Transverse colon (tissue), 4 donors: ENCODE measurements around the gene RFTN1. TPM values are rescaled to one million over a fixed set of nuclear protein-coding genes. Genes with fewer than 3 reads are reported as not detected.

Source experiments
- DNase-seq: peaks from one replicate; pipeline ENCODE4 v3.0.0-alpha.2; 2019
- H3K27ac ChIP-seq, 4 donors: fragments of 200-600 bp; sonication (generic); 2 replicates each; pipeline ENCODE4 v1.5.1; 2016 to 2018; ENCODE audit warnings: inconsistent platforms in 4 of 4
- H3K27me3 ChIP-seq: fragments of 200-600 bp; sonication (generic); 2 replicates; pipeline ENCODE4 v1.5.1; 2017; ENCODE audit warnings: inconsistent platforms
- H3K36me3 ChIP-seq, 4 donors: fragments of 200-600 bp; sonication (generic); 2 replicates each; pipeline ENCODE4 v1.5.1; 2017 to 2019; ENCODE audit warnings: inconsistent platforms in 4 of 4
- H3K4me1 ChIP-seq, 4 donors: fragments of 200-600 bp; sonication (generic); 2 replicates each; pipeline ENCODE4 v1.5.1; 2017 to 2020; ENCODE audit warnings: inconsistent platforms in 4 of 4
- H3K4me3 ChIP-seq, 4 donors: fragments of 200-600 bp; sonication (generic); 1 replicate in 1 of 4; 2 replicates in 3 of 4; pipeline versions ENCODE4 v1.5.1 to v1.6.1; 2017 to 2019; ENCODE audit warnings: inconsistent platforms in 4 of 4
- H3K9me3 ChIP-seq, 2 donors: fragments of 200-600 bp; sonication (generic); 2 replicates each; pipeline ENCODE4 v1.5.1; 2017 to 2019; ENCODE audit warnings: inconsistent platforms in 2 of 2
- CTCF ChIP-seq, 5 experiments: fragments of 200-600 bp in 3 of 5; fragments of 450-650 bp in 2 of 5; sonication (generic) in 3 of 5; IDR thresholded peaks; 1 replicate in 2 of 5; 2 replicates in 3 of 5; pipeline ENCODE4 v1.5.1; 2016 to 2017; ENCODE audit warnings: antibody characterized with exemption in 5 of 5, inconsistent platforms in 3 of 5, mild to moderate bottlenecking in 2 of 5, moderate library complexity in 1 of 5
- EP300 ChIP-seq: sonication (generic); formaldehyde crosslinking; IDR thresholded peaks from one replicate; pipeline ENCODE4 v1.6.1; 2017; ENCODE audit warnings: antibody characterized with exemption, low read depth
- POLR2A ChIP-seq: fragments of 450-650 bp; IDR thresholded peaks from one replicate; pipeline ENCODE4 v1.6.1; 2016; ENCODE audit warnings: antibody characterized with exemption, mild to moderate bottlenecking, moderate library complexity
- POLR2AphosphoS5 ChIP-seq, 3 donors: sonication (generic); formaldehyde crosslinking; IDR thresholded peaks; one replicate each; pipeline ENCODE4 v1.6.1; 2016; ENCODE audit warnings: antibody characterized with exemption in 3 of 3
- WGBS, 2 donors: methylation state at CpG; one replicate each; pipeline ENCODE4 v1.1.5; 2018; ENCODE audit warnings: low coverage in 1 of 2; 5-methylcytosine and 5-hydroxymethylcytosine counted together
- in situ Hi-C, 4 donors: fragments of 200-750 bp; cut with MboI; loops; one replicate each; pipeline versions ENCODE4 v1.15.0 to v1.15.1; 2017; ENCODE audit warnings: low sequenced_read_pairs in 3 of 4, low pct_ligation_motif_present in 1 of 4, low pct_unique_long_range_greater_than_20kb in 1 of 4
- intact Hi-C: fragments of 100-400 bp; cut with DNase I; formaldehyde crosslinking; loops from one replicate; pipeline ENCODE4 v1.15.1; 2023; ENCODE audit warnings: low total_unique reads
- total RNA-seq, 4 donors: library from RNA; depleted of rRNA; stranded (reverse); fragments of >200 nt; gene quantifications; one replicate each; pipeline ENCODE4 v1.1.0, GENCODE V29; 2016

Gene RFTN1
- total RNA-seq, 4 donors from 2014 or later: 6.7 to 25.7 (median 15.7) TPM

GRCh38 chr3:16359331-16359730 lies 154.2 kb downstream of the RFTN1 start:
- 34 to 45% methylated on average over 2 to 4 of the region's 4 CpGs for WGBS, 2 donors
- in situ Hi-C loops: no loop called here
- Histone ChIP-seq H3K9me3 (no peaks in the 10 kb centered on the region), H3K4me1 (no peaks in the 10 kb centered on the region), H3K4me3 (no peak overlapping the region), H3K36me3 (no peaks in the 10 kb centered on the region), H3K27me3 (no peaks in the 10 kb centered on the region), H3K27ac (no peak overlapping the region)
- TF ChIP-seq POLR2AphosphoS5 (IDR thresholded peaks at IDR 0.05): no peak
- TF ChIP-seq CTCF (IDR thresholded peaks at IDR 0.05): no peak
- DNase-seq: no peak
- intact Hi-C loops: no loop called here

GRCh38 chr3:16358336-16358735 lies 155.2 kb downstream of the RFTN1 start:
- no peak for DNase-seq
- Histone ChIP-seq H3K27me3 (no peaks in the 10 kb centered on the region), H3K4me3 (no peak overlapping the region), H3K9me3 (no peaks in the 10 kb centered on the region), H3K4me1 (no peaks in the 10 kb centered on the region), H3K27ac (no peak overlapping the region), H3K36me3 (no peaks in the 10 kb centered on the region)
- WGBS, 2 donors: 54 to 72% methylated on average over 2 to 3 of the region's 3 CpGs
- intact Hi-C loops (no loop called here), in situ Hi-C loops (no loop called here)
- no peak for TF ChIP-seq EP300
- no peak for TF ChIP-seq POLR2AphosphoS5 (IDR thresholded peaks at IDR 0.05)
- no peak for TF ChIP-seq CTCF (IDR thresholded peaks at IDR 0.05)
- no peak for TF ChIP-seq POLR2A

DNA sequence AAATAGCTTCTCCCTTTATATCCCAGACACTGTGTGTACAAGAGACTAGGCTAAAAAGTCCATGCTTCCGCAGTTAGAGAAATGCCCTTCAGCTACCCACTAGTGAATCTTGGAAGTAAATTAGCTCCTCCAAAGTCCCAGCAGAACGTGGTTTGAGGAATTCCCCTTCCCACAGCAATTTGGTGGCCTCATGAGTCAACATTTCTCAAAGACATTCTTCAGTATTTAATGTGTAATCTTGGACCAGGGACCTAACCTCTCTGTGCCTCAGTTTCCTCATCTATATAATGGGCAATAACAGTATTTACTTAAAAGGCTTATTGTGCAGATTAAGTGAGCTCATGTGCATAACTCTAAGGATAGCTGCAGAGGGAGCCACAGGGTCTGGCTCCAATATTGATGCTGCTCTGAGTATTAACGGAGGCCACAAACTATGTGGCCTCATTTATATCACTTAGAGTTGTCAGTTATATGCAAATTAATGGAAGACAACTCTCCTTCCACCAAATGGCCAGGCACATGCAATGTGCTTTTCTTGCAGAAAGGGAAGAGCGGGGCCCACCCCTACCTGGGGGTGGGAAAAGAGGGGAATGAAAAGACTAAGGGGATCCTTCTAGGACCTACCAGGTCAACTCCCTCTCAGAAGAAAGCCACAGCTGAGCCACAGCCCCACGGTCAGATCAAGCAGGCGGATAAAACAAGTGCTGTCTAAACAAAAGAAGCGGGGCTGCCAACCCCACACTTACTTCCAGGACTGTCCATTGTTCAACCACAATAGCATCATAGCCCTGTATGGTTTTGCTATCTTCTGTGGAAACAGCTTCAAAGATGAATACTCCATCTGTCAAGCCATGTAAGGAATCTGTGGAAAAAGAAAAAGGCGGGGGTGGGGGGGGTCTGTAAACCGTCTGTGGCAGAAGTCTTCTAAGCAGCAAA lies 156.0 kb downstream of the RFTN1 start:
- Histone ChIP-seq H3K4me3 (no peak overlapping the region), H3K27ac (no peak overlapping the region), H3K4me1 (no peaks in the 10 kb centered on the region), H3K27me3 (no peaks in the 10 kb centered on the region), H3K36me3 (no peaks in the 10 kb centered on the region), H3K9me3 (no peaks in the 10 kb centered on the region)
- TF ChIP-seq CTCF (IDR thresholded peaks at IDR 0.05) (no peak), POLR2A (no peak), POLR2AphosphoS5 (IDR thresholded peaks at IDR 0.05) (no peak), EP300 (no peak)
- no peak for DNase-seq
- in situ Hi-C loops (no loop called here), intact Hi-C loops (no loop called here)
- 72% methylated on average over 3 to 9 of the region's 9 CpGs for WGBS, 2 donors

GRCh38 chr3:16355828-16356227 lies 157.7 kb downstream of the RFTN1 start:
- H3K27ac ChIP-seq: no peak overlapping the region
- H3K36me3 ChIP-seq: no peaks in the 10 kb centered on the region
- TF ChIP-seq POLR2A (no peak), EP300 (no peak), POLR2AphosphoS5 (IDR thresholded peaks at IDR 0.05) (no peak)
- WGBS, 2 donors: 83 to 93% methylated on average over 1 to 6 of the region's 6 CpGs
- H3K4me1 ChIP-seq: no peaks in the 10 kb centered on the region
- intact Hi-C loops (no loop called here), in situ Hi-C loops (no loop called here)
- H3K27me3 ChIP-seq: no peaks in the 10 kb centered on the region
- DNase-seq: no peak
- H3K9me3 ChIP-seq: no peaks in the 10 kb centered on the region
- H3K4me3 ChIP-seq: no peak overlapping the region
